NCI-H510A (cell line): ENCODE data around the gene C17orf100.

Experiments used
- DNase-seq: peaks from one replicate; lab custom pipeline; 2025; lab: John Stamatoyannopoulos, UW

Gene C17orf100

GRCh38 chr17:6669479-6670212, 18.1 kb downstream of the C17orf100 start:
- no peak for DNase-seq

- no peak for DNase-seq
Observed at GRCh38 chr17:6670571-6670970, 19.0 kb downstream of the C17orf100 start.

GRCh38 chr17:6670999-6671398, 19.4 kb downstream of the C17orf100 start:
- DNase-seq, result no peak

GRCh38 chr17:6671431-6671830, 19.9 kb downstream of the C17orf100 start:
- DNase-seq, result no peak

GRCh38 chr17:6674586-6674985, 23.0 kb downstream of the C17orf100 start:
- no peak for DNase-seq

GRCh38 chr17:6675201-6675825, 23.8 kb downstream of the C17orf100 start:
- DNase-seq, result no peak

GRCh38 chr17:6676802-6677157, 25.2 kb downstream of the C17orf100 start:
- no peak for DNase-seq

GRCh38 chr17:6677158-6677831, 25.7 kb downstream of the C17orf100 start:
- no peak for DNase-seq

GRCh38 chr17:6677946-6678345, 26.4 kb downstream of the C17orf100 start:
- no peak for DNase-seq

GRCh38 chr17:6679241-6679640, 27.7 kb downstream of the C17orf100 start:
- no peak for DNase-seq

- DNase-seq, result no peak
Observed at GRCh38 chr17:6681176-6681575, 29.6 kb downstream of the C17orf100 start.

- DNase-seq, result no peak
Observed at GRCh38 chr17:6681671-6682070, 30.1 kb downstream of the C17orf100 start.

GRCh38 chr17:6682339-6682738, 30.8 kb downstream of the C17orf100 start:
- no peak for DNase-seq

GRCh38 chr17:6683081-6683684, 31.6 kb downstream of the C17orf100 start:
- DNase-seq, result no peak

- no peak for DNase-seq
Observed at GRCh38 chr17:6683730-6684459, 32.3 kb downstream of the C17orf100 start.

- DNase-seq, result no peak
Observed at GRCh38 chr17:6684460-6684783, 32.9 kb downstream of the C17orf100 start.

- no peak for DNase-seq
Observed at GRCh38 chr17:6684881-6685767, 33.6 kb downstream of the C17orf100 start.

- DNase-seq, result no peak
Observed at GRCh38 chr17:6686026-6686425, 34.5 kb downstream of the C17orf100 start.

GRCh38 chr17:6688944-6689343, 37.4 kb downstream of the C17orf100 start:
- no peak for DNase-seq

GRCh38 chr17:6690641-6691040, 39.1 kb downstream of the C17orf100 start:
- DNase-seq, result no peak

GRCh38 chr17:6691546-6691945, 40.0 kb downstream of the C17orf100 start:
- DNase-seq, result no peak
